Measurements from ENCODE around the gene AMMECR1. TPM values are rescaled to one million over a fixed set of nuclear protein-coding genes. Genes with fewer than 3 reads are reported as not detected.

AMMECR1 gene
- total and polyA plus RNA-seq, 2 of the 8 experiments (the other 6 are each of a cell fraction or from before 2014, with no cell fraction given): 10.2 to 21.2 TPM

- Histone ChIP-seq H2BK15ac (ENCODE audit: low read length) (no peak overlapping the region), H3K23ac (ENCODE audit: insufficient read length) (no peak overlapping the region), H2AFZ (ENCODE audit: low read length) (no peak overlapping the region), H3K14ac (ENCODE audit: insufficient read length) (no peak overlapping the region), H4K5ac (ENCODE audit: insufficient read length, low read depth, low read length) (no peak overlapping the region), H2BK5ac (ENCODE audit: low read depth, low read length) (no peak overlapping the region), H4K8ac (ENCODE audit: extremely low read depth, insufficient read depth, low read length) (no peak overlapping the region), H3K79me2 (ENCODE audit: control insufficient read depth in 1 of 2, insufficient read depth in 2 of 2, low read length in 2 of 2) (no peaks in the 10 kb centered on the region), H3K27me3 (replicated peaks in 1 of 4; ENCODE audit: control insufficient read depth in 3 of 4, extremely low read depth in 1 of 4, insufficient read depth in 3 of 4, low read length in 3 of 4) (no peaks in the 10 kb centered on the region), H3K23me2 (ENCODE audit: low read depth, low read length) (no peaks in the 10 kb centered on the region), H2BK12ac (ENCODE audit: low read depth, low read length) (no peak overlapping the region), H3K4me3 (ENCODE audit: extremely low read depth in 1 of 4, insufficient read depth in 2 of 4, low read depth in 3 of 4, low read length in 4 of 4) (no peak overlapping the region), H3K4me2 (ENCODE audit: insufficient read depth in 1 of 2, low read depth in 2 of 2, low read length in 2 of 2) (no peak overlapping the region), H3K27ac (ENCODE audit: low read depth, low read length) (no peak overlapping the region), H3K36me3 (ENCODE audit: control insufficient read depth in 2 of 4, insufficient read depth in 4 of 4, low read length in 3 of 4) (no peaks in the 10 kb centered on the region), H4K20me1 (replicated peaks in 1 of 2; ENCODE audit: control insufficient read depth in 1 of 2, insufficient read depth in 2 of 2, low read length in 2 of 2) (peaks cover 0 to 2% of the 10 kb centered on the region in 2 experiments), H4K91ac (replicated peaks; ENCODE audit: insufficient read length, low read length) (no peak overlapping the region), H3K18ac (ENCODE audit: extremely low read depth, low read length) (no peak overlapping the region), H3K56ac (replicated peaks; ENCODE audit: insufficient read length, low read depth, low read length) (no peak overlapping the region), H2BK20ac (ENCODE audit: low read length) (no peak overlapping the region), H2AK5ac (ENCODE audit: low read depth, low read length) (no peak overlapping the region), H3K79me1 (ENCODE audit: low read depth, low read length) (no peaks in the 10 kb centered on the region), H3K4me1 (replicated peaks in 1 of 4; ENCODE audit: control insufficient read depth in 3 of 4, insufficient read depth in 4 of 4, low read length in 3 of 4) (peaks cover 0 to 6% (median under 1%) of the 10 kb centered on the region in 4 experiments; a peak in 3 of 7 replicates), H2BK120ac (replicated peaks; ENCODE audit: low read depth, low read length) (no peak overlapping the region), H3K4ac (replicated peaks; ENCODE audit: insufficient read length, low read depth, low read length) (no peak overlapping the region), H3K9ac (replicated peaks in 1 of 4; ENCODE audit: extremely low read depth in 1 of 4, low read depth in 3 of 4, low read length in 3 of 4) (no peak overlapping the region), H3K9me3 (ENCODE audit: insufficient read depth in 2 of 2, low read depth in 1 of 2, low read length in 1 of 2) (no peaks in the 10 kb centered on the region)
- CTCF ChIA-PET (ENCODE audit: partially characterized antibody): interaction anchor here (0.6 to 34.1 kb wide), 11 partner anchors 9 to 269 kb away, joined by 3 to 742 read pairs (median 5); no protein-coding TSS in a partner anchor
- POLR2A ChIA-PET (ENCODE audit: partially characterized antibody): no interaction called here
- FAIRE-seq: no peak
- no peak for DNase-seq (ENCODE audit: low read depth in 1 of 2, low spot score in 2 of 2)
- WGBS, 2 experiments (ENCODE audit: extremely low coverage in 1 of 2, insufficient coverage in 1 of 2, insufficient read length in 1 of 2, insufficient replicate concordance in 2 of 2, low coverage in 1 of 2, low lambda C conversion rate in 2 of 2, missing lambda C conversion rate in 1 of 2): 95% methylated on average over 7 of the region's 7 CpGs; no CpG with 5 or more reads in 1 of the 2 experiments
- TF ChIP-seq SP2 (IDR thresholded peaks at IDR 0.05; ENCODE audit: low read length) (no peak), E2F6 (IDR thresholded peaks at IDR 0.05) (no peak), GABPA (IDR thresholded peaks at IDR 0.05; ENCODE audit: borderline replicate concordance, insufficient read depth, low read length) (no peak), NRF1 (IDR thresholded peaks at IDR 0.05; ENCODE audit: low read depth, low read length) (no peak), TEAD4 (IDR thresholded peaks at IDR 0.05; ENCODE audit: low read depth, low read length) (no peak), RFX5 (IDR thresholded peaks at IDR 0.05; ENCODE audit: borderline replicate concordance, low read depth, low read length) (no peak), HDAC2 (IDR thresholded peaks at IDR 0.05; ENCODE audit: borderline replicate concordance in 1 of 2, low read depth in 2 of 2, low read length in 2 of 2) (no peak), EZH2 (IDR thresholded peaks at IDR 0.05; ENCODE audit: low read depth, low read length, severe bottlenecking) (no peak), ATF3 (IDR thresholded peaks at IDR 0.05; ENCODE audit: insufficient read depth, low read depth, low read length) (no peak), CTBP2 (IDR thresholded peaks at IDR 0.05; ENCODE audit: borderline replicate concordance, insufficient read depth, insufficient read length, low read length) (no peak), USF2 (IDR thresholded peaks at IDR 0.05; ENCODE audit: low read length) (no peak)
These were observed 158.7 kb downstream of the AMMECR1 start for GRCh38 chrX:110159235-110159634.
